Measurements from ENCODE around the gene ABCG1.

Gene ABCG1

GRCh38 chr21:42236014-42236413 is 17.1 kb downstream of the ABCG1 start:
- no peak for TF ChIP-seq CTCF (IDR thresholded peaks at IDR 0.05; ENCODE audit: poor library complexity, severe bottlenecking)
- ATAC-seq (ENCODE audit: low read depth) (no peak), DNase-seq (ENCODE audit: low spot score) (no peak)
- H3K36me3 ChIP-seq (ENCODE audit: low read depth) = no peaks in the 10 kb centered on the region
- H3K4me3 ChIP-seq (ENCODE audit: severe bottlenecking) = no peak overlapping the region
- H3K27ac ChIP-seq (ENCODE audit: poor library complexity, severe bottlenecking) = no peak overlapping the region
- no peaks in the 10 kb centered on the region for H3K27me3 ChIP-seq (ENCODE audit: insufficient read depth, poor library complexity, severe bottlenecking)
- H3K4me1 ChIP-seq (ENCODE audit: insufficient read depth, poor library complexity, severe bottlenecking) = peaks cover 14% of the 10 kb centered on the region
- H3K9me3 ChIP-seq (ENCODE audit: severe bottlenecking) = no peaks in the 10 kb centered on the region

GRCh38 chr21:42236693-42237092 is 17.8 kb downstream of the ABCG1 start:
- H3K4me1 ChIP-seq (ENCODE audit: insufficient read depth, poor library complexity, severe bottlenecking) = peaks cover 14% of the 10 kb centered on the region
- H3K27me3 ChIP-seq (ENCODE audit: insufficient read depth, poor library complexity, severe bottlenecking) = no peaks in the 10 kb centered on the region
- TF ChIP-seq CTCF (IDR thresholded peaks at IDR 0.05; ENCODE audit: poor library complexity, severe bottlenecking) = no peak
- DNase-seq (ENCODE audit: low spot score) (no peak), ATAC-seq (ENCODE audit: low read depth) (no peak)
- no peak overlapping the region for H3K4me3 ChIP-seq (ENCODE audit: severe bottlenecking)
- no peaks in the 10 kb centered on the region for H3K36me3 ChIP-seq (ENCODE audit: low read depth)
- no peak overlapping the region for H3K27ac ChIP-seq (ENCODE audit: poor library complexity, severe bottlenecking)
- no peaks in the 10 kb centered on the region for H3K9me3 ChIP-seq (ENCODE audit: severe bottlenecking)

GRCh38 chr21:42237161-42237560 is 18.2 kb downstream of the ABCG1 start:
- ATAC-seq (ENCODE audit: low read depth) (no peak), DNase-seq (ENCODE audit: low spot score) (no peak)
- H3K9me3 ChIP-seq (ENCODE audit: severe bottlenecking) = no peaks in the 10 kb centered on the region
- no peaks in the 10 kb centered on the region for H3K27me3 ChIP-seq (ENCODE audit: insufficient read depth, poor library complexity, severe bottlenecking)
- H3K4me1 ChIP-seq (ENCODE audit: insufficient read depth, poor library complexity, severe bottlenecking) = peaks cover 14% of the 10 kb centered on the region
- no peak for TF ChIP-seq CTCF (IDR thresholded peaks at IDR 0.05; ENCODE audit: poor library complexity, severe bottlenecking)
- no peak overlapping the region for H3K27ac ChIP-seq (ENCODE audit: poor library complexity, severe bottlenecking)
- H3K36me3 ChIP-seq (ENCODE audit: low read depth) = no peaks in the 10 kb centered on the region
- no peak overlapping the region for H3K4me3 ChIP-seq (ENCODE audit: severe bottlenecking)

- Histone ChIP-seq H3K36me3 (ENCODE audit: low read depth) (no peaks in the 10 kb centered on the region), H3K27me3 (ENCODE audit: insufficient read depth, poor library complexity, severe bottlenecking) (no peaks in the 10 kb centered on the region), H3K9me3 (ENCODE audit: severe bottlenecking) (no peaks in the 10 kb centered on the region), H3K4me1 (ENCODE audit: insufficient read depth, poor library complexity, severe bottlenecking) (peaks cover 14% of the 10 kb centered on the region), H3K4me3 (ENCODE audit: severe bottlenecking) (no peak overlapping the region), H3K27ac (ENCODE audit: poor library complexity, severe bottlenecking) (no peak overlapping the region)
- TF ChIP-seq CTCF (IDR thresholded peaks at IDR 0.05; ENCODE audit: poor library complexity, severe bottlenecking) = no peak
- ATAC-seq (ENCODE audit: low read depth) (no peak), DNase-seq (ENCODE audit: low spot score) (no peak)
Observed at GRCh38 chr21:42237577-42237976, 18.6 kb downstream of the ABCG1 start.

- DNase-seq (ENCODE audit: low spot score) (no peak), ATAC-seq (ENCODE audit: low read depth) (no peak)
- no peaks in the 10 kb centered on the region for H3K36me3 ChIP-seq (ENCODE audit: low read depth)
- no peak overlapping the region for H3K4me3 ChIP-seq (ENCODE audit: severe bottlenecking)
- H3K4me1 ChIP-seq (ENCODE audit: insufficient read depth, poor library complexity, severe bottlenecking) = peaks cover 11% of the 10 kb centered on the region
- no peaks in the 10 kb centered on the region for H3K9me3 ChIP-seq (ENCODE audit: severe bottlenecking)
- H3K27me3 ChIP-seq (ENCODE audit: insufficient read depth, poor library complexity, severe bottlenecking) = no peaks in the 10 kb centered on the region
- no peak overlapping the region for H3K27ac ChIP-seq (ENCODE audit: poor library complexity, severe bottlenecking)
- TF ChIP-seq CTCF (IDR thresholded peaks at IDR 0.05; ENCODE audit: poor library complexity, severe bottlenecking) = no peak
Observed at GRCh38 chr21:42238185-42238934, 19.4 kb downstream of the ABCG1 start.
